ENCODE results near the gene PSMF1. TPM values are rescaled to one million over a fixed set of nuclear protein-coding genes. Genes with fewer than 3 reads are reported as not detected.

PSMF1 gene
- total and polyA plus RNA-seq, 2 experiments from 2014 or later = 73.7 to 84.2 TPM

DNA sequence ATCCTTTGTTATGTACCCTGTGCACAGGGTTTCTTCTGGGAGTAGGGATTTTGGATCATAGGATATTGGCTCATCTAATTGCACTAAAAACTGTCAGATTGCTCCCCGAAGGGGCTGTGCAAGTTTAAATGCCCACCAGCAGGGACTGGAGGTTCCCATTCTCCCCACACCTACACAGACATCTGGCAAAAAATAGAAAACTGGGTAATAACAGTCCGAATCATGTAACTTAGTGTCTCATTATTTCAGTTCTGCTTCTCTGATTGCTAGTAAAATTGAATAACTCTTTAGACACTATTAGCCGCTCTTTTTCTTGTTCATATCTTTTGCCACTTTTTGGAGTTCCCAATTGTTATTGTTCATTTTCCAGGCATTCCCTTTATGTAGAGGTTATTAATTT lies 5.3 kb downstream of the PSMF1 start (continued):
- TF ChIP-seq, protein P1, sequence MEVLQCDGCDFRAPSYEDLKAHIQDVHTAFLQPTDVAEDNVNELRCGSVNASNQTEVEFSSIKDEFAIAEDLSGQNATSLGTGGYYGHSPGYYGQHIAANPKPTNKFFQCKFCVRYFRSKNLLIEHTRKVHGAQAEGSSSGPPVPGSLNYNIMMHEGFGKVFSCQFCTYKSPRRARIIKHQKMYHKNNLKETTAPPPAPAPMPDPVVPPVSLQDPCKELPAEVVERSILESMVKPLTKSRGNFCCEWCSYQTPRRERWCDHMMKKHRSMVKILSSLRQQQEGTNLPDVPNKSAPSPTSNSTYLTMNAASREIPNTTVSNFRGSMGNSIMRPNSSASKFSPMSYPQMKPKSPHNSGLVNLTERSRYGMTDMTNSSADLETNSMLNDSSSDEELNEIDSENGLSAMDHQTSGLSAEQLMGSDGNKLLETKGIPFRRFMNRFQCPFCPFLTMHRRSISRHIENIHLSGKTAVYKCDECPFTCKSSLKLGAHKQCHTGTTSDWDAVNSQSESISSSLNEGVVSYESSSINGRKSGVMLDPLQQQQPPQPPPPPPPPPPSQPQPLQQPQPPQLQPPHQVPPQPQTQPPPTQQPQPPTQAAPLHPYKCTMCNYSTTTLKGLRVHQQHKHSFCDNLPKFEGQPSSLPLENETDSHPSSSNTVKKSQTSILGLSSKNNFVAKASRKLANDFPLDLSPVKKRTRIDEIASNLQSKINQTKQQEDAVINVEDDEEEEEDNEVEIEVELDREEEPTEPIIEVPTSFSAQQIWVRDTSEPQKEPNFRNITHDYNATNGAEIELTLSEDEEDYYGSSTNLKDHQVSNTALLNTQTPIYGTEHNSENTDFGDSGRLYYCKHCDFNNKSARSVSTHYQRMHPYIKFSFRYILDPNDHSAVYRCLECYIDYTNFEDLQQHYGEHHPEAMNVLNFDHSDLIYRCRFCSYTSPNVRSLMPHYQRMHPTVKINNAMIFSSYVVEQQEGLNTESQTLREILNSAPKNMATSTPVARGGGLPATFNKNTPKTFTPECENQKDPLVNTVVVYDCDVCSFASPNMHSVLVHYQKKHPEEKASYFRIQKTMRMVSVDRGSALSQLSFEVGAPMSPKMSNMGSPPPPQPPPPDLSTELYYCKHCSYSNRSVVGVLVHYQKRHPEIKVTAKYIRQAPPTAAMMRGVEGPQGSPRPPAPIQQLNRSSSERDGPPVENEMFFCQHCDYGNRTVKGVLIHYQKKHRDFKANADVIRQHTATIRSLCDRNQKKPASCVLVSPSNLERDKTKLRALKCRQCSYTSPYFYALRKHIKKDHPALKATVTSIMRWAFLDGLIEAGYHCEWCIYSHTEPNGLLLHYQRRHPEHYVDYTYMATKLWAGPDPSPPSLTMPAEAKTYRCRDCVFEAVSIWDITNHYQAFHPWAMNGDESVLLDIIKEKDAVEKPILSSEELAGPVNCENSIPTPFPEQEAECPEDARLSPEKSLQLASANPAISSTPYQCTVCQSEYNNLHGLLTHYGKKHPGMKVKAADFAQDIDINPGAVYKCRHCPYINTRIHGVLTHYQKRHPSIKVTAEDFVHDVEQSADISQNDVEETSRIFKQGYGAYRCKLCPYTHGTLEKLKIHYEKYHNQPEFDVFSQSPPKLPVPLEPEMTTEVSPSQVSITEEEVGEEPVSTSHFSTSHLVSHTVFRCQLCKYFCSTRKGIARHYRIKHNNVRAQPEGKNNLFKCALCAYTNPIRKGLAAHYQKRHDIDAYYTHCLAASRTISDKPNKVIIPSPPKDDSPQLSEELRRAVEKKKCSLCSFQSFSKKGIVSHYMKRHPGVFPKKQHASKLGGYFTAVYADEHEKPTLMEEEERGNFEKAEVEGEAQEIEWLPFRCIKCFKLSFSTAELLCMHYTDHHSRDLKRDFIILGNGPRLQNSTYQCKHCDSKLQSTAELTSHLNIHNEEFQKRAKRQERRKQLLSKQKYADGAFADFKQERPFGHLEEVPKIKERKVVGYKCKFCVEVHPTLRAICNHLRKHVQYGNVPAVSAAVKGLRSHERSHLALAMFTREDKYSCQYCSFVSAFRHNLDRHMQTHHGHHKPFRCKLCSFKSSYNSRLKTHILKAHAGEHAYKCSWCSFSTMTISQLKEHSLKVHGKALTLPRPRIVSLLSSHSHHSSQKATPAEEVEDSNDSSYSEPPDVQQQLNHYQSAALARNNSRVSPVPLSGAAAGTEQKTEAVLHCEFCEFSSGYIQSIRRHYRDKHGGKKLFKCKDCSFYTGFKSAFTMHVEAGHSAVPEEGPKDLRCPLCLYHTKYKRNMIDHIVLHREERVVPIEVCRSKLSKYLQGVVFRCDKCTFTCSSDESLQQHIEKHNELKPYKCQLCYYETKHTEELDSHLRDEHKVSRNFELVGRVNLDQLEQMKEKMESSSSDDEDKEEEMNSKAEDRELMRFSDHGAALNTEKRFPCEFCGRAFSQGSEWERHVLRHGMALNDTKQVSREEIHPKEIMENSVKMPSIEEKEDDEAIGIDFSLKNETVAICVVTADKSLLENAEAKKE (CRISPR knock-in tag; IDR thresholded peaks at IDR 0.05) = no peak
- no peak for TF ChIP-seq NANOG (IDR thresholded peaks at IDR 0.05; ENCODE audit: borderline replicate concordance)
- TF ChIP-seq POLR2AphosphoS5 (IDR thresholded peaks at IDR 0.05; ENCODE audit: low read depth) = no peak
- no peak for TF ChIP-seq STAT1 (IDR thresholded peaks at IDR 0.05; ENCODE audit: unreplicated experiment)
- no peak for TF ChIP-seq ZNF114 (CRISPR knock-in tag; IDR thresholded peaks at IDR 0.05)
- TF ChIP-seq, protein P2, sequence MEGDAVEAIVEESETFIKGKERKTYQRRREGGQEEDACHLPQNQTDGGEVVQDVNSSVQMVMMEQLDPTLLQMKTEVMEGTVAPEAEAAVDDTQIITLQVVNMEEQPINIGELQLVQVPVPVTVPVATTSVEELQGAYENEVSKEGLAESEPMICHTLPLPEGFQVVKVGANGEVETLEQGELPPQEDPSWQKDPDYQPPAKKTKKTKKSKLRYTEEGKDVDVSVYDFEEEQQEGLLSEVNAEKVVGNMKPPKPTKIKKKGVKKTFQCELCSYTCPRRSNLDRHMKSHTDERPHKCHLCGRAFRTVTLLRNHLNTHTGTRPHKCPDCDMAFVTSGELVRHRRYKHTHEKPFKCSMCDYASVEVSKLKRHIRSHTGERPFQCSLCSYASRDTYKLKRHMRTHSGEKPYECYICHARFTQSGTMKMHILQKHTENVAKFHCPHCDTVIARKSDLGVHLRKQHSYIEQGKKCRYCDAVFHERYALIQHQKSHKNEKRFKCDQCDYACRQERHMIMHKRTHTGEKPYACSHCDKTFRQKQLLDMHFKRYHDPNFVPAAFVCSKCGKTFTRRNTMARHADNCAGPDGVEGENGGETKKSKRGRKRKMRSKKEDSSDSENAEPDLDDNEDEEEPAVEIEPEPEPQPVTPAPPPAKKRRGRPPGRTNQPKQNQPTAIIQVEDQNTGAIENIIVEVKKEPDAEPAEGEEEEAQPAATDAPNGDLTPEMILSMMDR (conservative IDR thresholded peaks at IDR 0.05; ENCODE audit: low read depth in 2 of 2) = no peak
- no peak for TF ChIP-seq EZH2 (IDR thresholded peaks at IDR 0.05; ENCODE audit: low read depth, unreplicated experiment)
- no peak for TF ChIP-seq JUNB (IDR thresholded peaks at IDR 0.05; ENCODE audit: unreplicated experiment)
- TF ChIP-seq, protein P3, sequence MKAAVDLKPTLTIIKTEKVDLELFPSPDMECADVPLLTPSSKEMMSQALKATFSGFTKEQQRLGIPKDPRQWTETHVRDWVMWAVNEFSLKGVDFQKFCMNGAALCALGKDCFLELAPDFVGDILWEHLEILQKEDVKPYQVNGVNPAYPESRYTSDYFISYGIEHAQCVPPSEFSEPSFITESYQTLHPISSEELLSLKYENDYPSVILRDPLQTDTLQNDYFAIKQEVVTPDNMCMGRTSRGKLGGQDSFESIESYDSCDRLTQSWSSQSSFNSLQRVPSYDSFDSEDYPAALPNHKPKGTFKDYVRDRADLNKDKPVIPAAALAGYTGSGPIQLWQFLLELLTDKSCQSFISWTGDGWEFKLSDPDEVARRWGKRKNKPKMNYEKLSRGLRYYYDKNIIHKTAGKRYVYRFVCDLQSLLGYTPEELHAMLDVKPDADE (IDR thresholded peaks at IDR 0.05) = no peak
